OCI-LY7 (cell line): ENCODE data around the gene TMC1. TPM values are rescaled to one million over a fixed set of nuclear protein-coding genes. Genes with fewer than 3 reads are reported as not detected.

Source experiments
- BruUV-seq: library from RNA; stranded (reverse); fragments of 400-500 nt; replicated peaks from 2 replicates; lab custom pipeline; 2021; lab: Mats Ljungman, UMichigan
- CTCF ChIA-PET: fragments of 300-600 bp; sonication (Branson Sonifier 250); formaldehyde crosslinking; loops from one replicate; lab custom pipeline; 2022; ENCODE audit warnings: antibody characterized with exemption; ENCODE audit not compliant: unreplicated experiment; lab: Charles Lee
- POLR2A ChIA-PET: fragments of 300-600 bp; sonication (Branson Sonifier 250); formaldehyde crosslinking; loops from one replicate; lab custom pipeline; 2022; ENCODE audit warnings: antibody characterized with exemption; lab: Charles Lee
- DNase-seq: peaks from one replicate; pipeline ENCODE4 v3.0.0-alpha.2; 2015; ENCODE audit warnings: low spot score
- H2AFZ ChIP-seq: fragments of 200-600 bp; sonication (generic), shearing (Covaris generic); 2 replicates; pipeline ENCODE4 v1.6.1; 2014; ENCODE audit warnings: mild to moderate bottlenecking, antibody characterized with exemption, low read length, moderate library complexity
- H3K27ac ChIP-seq: fragments of 200-600 bp; sonication (generic); 2 replicates; pipeline ENCODE4 v1.5.1; 2014; ENCODE audit warnings: mixed run types, low read depth, mild to moderate bottlenecking, moderate library complexity, low read length, inconsistent platforms; ENCODE audit not compliant: poor library complexity, severe bottlenecking
- H3K36me3 ChIP-seq: fragments of 200-600 bp; sonication (generic); 2 replicates; pipeline ENCODE4 v1.6.1; 2014; ENCODE audit warnings: mild to moderate bottlenecking, antibody characterized with exemption, low read length, moderate library complexity, mixed read lengths; ENCODE audit not compliant: insufficient read depth
- H3K4me1 ChIP-seq: fragments of 200-600 bp; sonication (generic); 2 replicates; pipeline ENCODE4 v1.5.1; 2014; ENCODE audit warnings: mild to moderate bottlenecking, low read length; ENCODE audit not compliant: insufficient read depth, poor library complexity, severe bottlenecking
- H3K4me2 ChIP-seq: fragments of 200-600 bp; sonication (generic); 2 replicates; pipeline ENCODE4 v1.6.1; 2014; ENCODE audit warnings: mild to moderate bottlenecking, low read length
- H3K4me3 ChIP-seq: fragments of 200-600 bp; sonication (generic); 2 replicates; pipeline ENCODE4 v1.5.1; 2014; ENCODE audit warnings: mild to moderate bottlenecking, low read depth, low read length; ENCODE audit not compliant: poor library complexity, severe bottlenecking
- H3K79me2 ChIP-seq: fragments of 200-600 bp; sonication (generic); 2 replicates; pipeline ENCODE4 v1.6.1; 2016; ENCODE audit warnings: low read depth, mild to moderate bottlenecking, low read length, moderate library complexity, mixed read lengths; ENCODE audit not compliant: insufficient read depth
- H3K9me2 ChIP-seq: fragments of 200-600 bp; sonication (generic); 2 replicates; pipeline ENCODE4 v1.6.1; 2016; ENCODE audit warnings: mild to moderate bottlenecking, low read length, mixed read lengths; ENCODE audit not compliant: insufficient read depth
- H3K9me3 ChIP-seq: fragments of 200-600 bp; sonication (generic); 2 replicates; pipeline ENCODE4 v1.6.1; 2014; ENCODE audit warnings: mild to moderate bottlenecking, mixed run types, low read length, mixed read lengths
- H4K20me1 ChIP-seq: fragments of 200-600 bp; sonication (generic); 2 replicates; pipeline ENCODE4 v1.6.1; 2014; ENCODE audit warnings: mild to moderate bottlenecking, antibody characterized with exemption, low read length, moderate library complexity, mixed read lengths; ENCODE audit not compliant: insufficient read depth
- CTCF ChIP-seq: fragments of 200-600 bp; sonication (generic); conservative IDR thresholded peaks from 2 replicates; pipeline ENCODE4 v1.5.1; 2014; ENCODE audit warnings: mild to moderate bottlenecking, antibody characterized with exemption, low read length, moderate library complexity, mixed read lengths
- EZH2phosphoT487 ChIP-seq: fragments of 200-600 bp; sonication (generic); IDR thresholded peaks from 2 replicates; pipeline ENCODE4 v1.6.1; 2018; ENCODE audit warnings: low read depth, borderline replicate concordance, mild to moderate bottlenecking, mixed run types, antibody characterized with exemption, low read length, moderate library complexity, mixed read lengths
- intact Hi-C: fragments of 100-400 bp; cut with micrococcal nuclease; formaldehyde crosslinking; loops from one replicate; pipeline ENCODE4 v1.10.0; 2022; ENCODE audit not compliant: unreplicated experiment
- total RNA-seq, 2 experiments: library from RNA; depleted of rRNA in 1 of 2; stranded (reverse); fragments of >200 nt in 1 of 2; shearing (Covaris generic) in 1 of 2; gene quantifications; 2 replicates each; pipeline ENCODE4 v1.2.3, GENCODE V29; 2014 to 2022

TMC1 gene
- total RNA-seq, 2 experiments from 2014 or later, result not detected

DNA sequence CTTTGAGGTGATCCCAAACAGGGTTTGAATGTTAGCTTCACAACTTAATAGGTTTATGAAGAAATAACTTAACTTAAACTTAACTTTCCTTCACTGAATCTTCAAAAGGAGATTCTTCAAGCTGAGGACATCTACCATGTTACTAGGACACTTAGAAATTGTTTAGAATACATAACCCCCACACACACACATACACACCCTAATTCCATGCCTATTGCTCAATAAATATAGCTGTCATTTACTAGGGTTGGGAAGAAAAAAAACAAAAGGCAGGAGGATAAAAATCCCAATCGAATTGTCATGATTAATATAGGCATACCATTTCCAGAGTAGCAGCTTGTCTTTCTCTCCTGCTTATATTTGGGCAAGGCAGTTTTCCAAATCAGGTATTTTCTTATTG, 363.1 kb downstream of the TMC1 start:
- intact Hi-C loops, result no loop called here
- H3K4me3 ChIP-seq, result no peak overlapping the region
- H4K20me1 ChIP-seq, result no peaks in the 10 kb centered on the region
- H3K9me2 ChIP-seq, result no peaks in the 10 kb centered on the region
- H3K4me2 ChIP-seq, result no peak overlapping the region
- no peak overlapping the region for H2AFZ ChIP-seq
- POLR2A ChIA-PET, result interaction anchor here (0.7 kb wide), 1 partner anchor 281 kb away, joined by 3 read pairs; no protein-coding TSS in a partner anchor
- H3K79me2 ChIP-seq, result no peaks in the 10 kb centered on the region
- no peak for TF ChIP-seq CTCF
- TF ChIP-seq EZH2phosphoT487, result no peak
- H3K4me1 ChIP-seq, result no peaks in the 10 kb centered on the region
- CTCF ChIA-PET, result no interaction called here
- DNase-seq, result no peak
- no peaks in the 10 kb centered on the region for H3K36me3 ChIP-seq
- no peak overlapping the region for H3K27ac ChIP-seq
- BruUV-seq, result no TSS peak
- no peaks in the 10 kb centered on the region for H3K9me3 ChIP-seq

Other genes starting within 250 kb of the TMC1 start
- 30.9 and 60.5 TPM in 2 replicates for gene ZFAND5, start 156.4 kb upstream of the TMC1 start, total RNA-seq (2014; rRNA removed; shearing (Covaris generic))
- gene ZFAND5, start 156.4 kb upstream of the TMC1 start, total RNA-seq (2022), result 54.3 and 57.7 TPM in 2 replicates